Psoas muscle (tissue), 8 donors: Measurements from ENCODE around the gene KRTAP10-7. TPM values are rescaled to one million over a fixed set of nuclear protein-coding genes. Genes with fewer than 3 reads are reported as not detected.
"Not testable (repeated sequence)": the region's sequence is repeated elsewhere in the genome, so short reads cannot be mapped to it uniquely, and the experiment has no call there.

ENCODE experiments used
- ATAC-seq, 4 donors: fragments of 200-7000 bp; cut with Tn5 transposase; one replicate each; pipeline ENCODE4 v1.9.1; 2020; ENCODE audit warnings: moderate library complexity in 3 of 4, mild to moderate bottlenecking in 2 of 4
- DNase-seq, 2 donors: peaks; one replicate each; pipeline ENCODE4 v3.0.0-alpha.2; 2020
- H3K27ac ChIP-seq: fragments of 200-600 bp; one replicate; pipeline ENCODE4 v1.8.0; 2022
- H3K27me3 ChIP-seq, 3 donors: fragments of 200-600 bp in 1 of 3; one replicate each; pipeline versions ENCODE4 v1.6.1 to v1.8.0; 2013 to 2022; ENCODE audit warnings: low read length in 2 of 3, mild to moderate bottlenecking in 2 of 3, moderate library complexity in 1 of 3; ENCODE audit not compliant: insufficient read depth in 3 of 3
- H3K36me3 ChIP-seq, 2 donors: fragments of 200-600 bp in 1 of 2; one replicate each; pipeline versions ENCODE4 v1.6.1 to v1.8.0; 2013 to 2022; ENCODE audit warnings: low read depth in 1 of 2, mild to moderate bottlenecking in 1 of 2, moderate library complexity in 1 of 2; ENCODE audit not compliant: insufficient read depth in 1 of 2
- H3K4me1 ChIP-seq: fragments of 200-600 bp; one replicate; pipeline ENCODE4 v1.8.0; 2022
- H3K4me3 ChIP-seq: fragments of 200-600 bp; one replicate; pipeline ENCODE4 v1.8.0; 2022; ENCODE audit warnings: mild to moderate bottlenecking
- H3K9me3 ChIP-seq: fragments of 200-600 bp; one replicate; pipeline ENCODE4 v1.8.0; 2022
- WGBS, 3 donors: extraction: QIAGEN DNeasy Blood & Tissue Kit; methylation state at CpG; one replicate each; pipeline versions ENCODE4 v1.1.6 to v1.1.7; 2013; 5-methylcytosine and 5-hydroxymethylcytosine counted together
- intact Hi-C, 2 donors: fragments of 100-400 bp; cut with DNase I; formaldehyde crosslinking; loops; one replicate each; pipeline versions ENCODE4 v1.11.0 to v1.14.2; 2022
- polyA plus RNA-seq, 3 donors: library from polyadenylated mRNA; stranded (reverse); fragments of 200-250 nt; gene quantifications; one replicate each; pipeline ENCODE4 v1.2.3, GENCODE V29; 2013
- total RNA-seq, 4 donors: library from RNA; stranded (reverse); fragmentation: NEBNext Ultra II Directional in 2 of 4; extraction: Animal tissue kit (Norgen Biotek cat#: 25700) in 2 of 4; gene quantifications; one replicate each; pipeline versions ENCODE4 v1.2.1 to v1.2.4, GENCODE V29; 2021 to 2023
- TF ChIP-seq, protein P1 (sequence below): fragments of 200-600 bp; IDR thresholded peaks from one replicate; pipeline ENCODE4 v1.8.0; 2022; ENCODE audit warnings: antibody characterized with exemption
- donor health status: healthy with polysubstance abuse.
- donor health status: DM: no; HTN: no; CAD: no; lungs with moderate emphysema.
- donor health status: Bipolar disorder and iron deficiency.
- donor health status: healthy.
- donor health status: DM: yes; HTN: yes; CAD: no.
- donor health status: DM: no; HTN: no; CAD: no.
- donor health status: DM: no; HTN: no; CAD: no.
- donor health status: DM: yes; HTN: yes; CAD: no.

The KRTAP10-7 gene
- total and polyA plus RNA-seq, 7 donors = not detected

DNA sequence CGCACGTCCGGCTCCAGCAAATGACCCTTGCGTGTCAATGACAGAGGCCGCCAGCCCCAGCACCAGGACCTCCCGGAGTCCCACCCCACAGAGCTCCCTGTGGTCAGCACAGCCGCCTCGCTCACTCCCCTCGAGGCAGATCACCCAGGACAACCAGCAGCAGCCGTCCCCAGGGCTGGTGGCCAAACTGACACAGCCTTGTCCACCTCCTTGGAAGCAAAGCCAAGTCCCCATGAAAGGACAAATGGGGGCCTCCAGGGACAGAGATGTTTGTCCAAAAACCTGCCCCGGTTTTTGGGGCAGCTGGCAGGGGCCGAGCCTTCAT lies 38.9 kb downstream of the KRTAP10-7 start:
- Histone ChIP-seq H3K4me1 (no peaks in the 10 kb centered on the region), H3K36me3 (no peaks in the 10 kb centered on the region), H3K27ac (no peak overlapping the region), H3K9me3 (peaks cover under 1% of the 10 kb centered on the region), H3K27me3 (peaks cover 0 to 28% (median 16%) of the 10 kb centered on the region in 3 donors), H3K4me3 (no peak overlapping the region)
- ATAC-seq (no peak), DNase-seq (no peak)
- intact Hi-C loops = no loop called here
- TF ChIP-seq, protein P1, sequence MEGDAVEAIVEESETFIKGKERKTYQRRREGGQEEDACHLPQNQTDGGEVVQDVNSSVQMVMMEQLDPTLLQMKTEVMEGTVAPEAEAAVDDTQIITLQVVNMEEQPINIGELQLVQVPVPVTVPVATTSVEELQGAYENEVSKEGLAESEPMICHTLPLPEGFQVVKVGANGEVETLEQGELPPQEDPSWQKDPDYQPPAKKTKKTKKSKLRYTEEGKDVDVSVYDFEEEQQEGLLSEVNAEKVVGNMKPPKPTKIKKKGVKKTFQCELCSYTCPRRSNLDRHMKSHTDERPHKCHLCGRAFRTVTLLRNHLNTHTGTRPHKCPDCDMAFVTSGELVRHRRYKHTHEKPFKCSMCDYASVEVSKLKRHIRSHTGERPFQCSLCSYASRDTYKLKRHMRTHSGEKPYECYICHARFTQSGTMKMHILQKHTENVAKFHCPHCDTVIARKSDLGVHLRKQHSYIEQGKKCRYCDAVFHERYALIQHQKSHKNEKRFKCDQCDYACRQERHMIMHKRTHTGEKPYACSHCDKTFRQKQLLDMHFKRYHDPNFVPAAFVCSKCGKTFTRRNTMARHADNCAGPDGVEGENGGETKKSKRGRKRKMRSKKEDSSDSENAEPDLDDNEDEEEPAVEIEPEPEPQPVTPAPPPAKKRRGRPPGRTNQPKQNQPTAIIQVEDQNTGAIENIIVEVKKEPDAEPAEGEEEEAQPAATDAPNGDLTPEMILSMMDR = no peak
- WGBS, 3 donors = 49 to 57% (median 55%) methylated on average over 12 of the region's 12 CpGs

DNA sequence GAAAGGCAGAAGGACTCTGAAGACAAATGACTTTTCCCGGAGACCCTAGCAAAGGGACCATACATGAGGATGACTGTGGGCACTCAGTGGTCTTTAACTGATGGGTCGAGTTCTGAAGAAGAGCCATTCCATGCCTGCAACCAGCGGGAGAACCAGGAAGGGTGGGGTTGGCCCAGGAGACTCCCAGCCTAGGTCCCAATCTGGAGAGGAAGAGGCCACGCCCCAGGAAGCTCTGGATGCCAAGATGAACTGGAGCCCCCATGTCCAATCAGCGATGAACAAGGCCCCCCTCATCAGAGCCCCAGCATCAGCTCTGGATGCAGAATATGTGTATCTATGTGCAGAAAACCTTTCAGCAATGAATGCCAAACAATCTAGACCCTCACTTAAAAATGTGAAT lies 40.4 kb downstream of the KRTAP10-7 start:
- intact Hi-C loops = no loop called here
- ATAC-seq (no peak), DNase-seq (no peak)
- no peak overlapping the region for H3K4me3 ChIP-seq
- peaks cover 0 to 33% (median 16%) of the 10 kb centered on the region in 3 donors for H3K27me3 ChIP-seq
- no peak overlapping the region for H3K27ac ChIP-seq
- no peaks in the 10 kb centered on the region for H3K36me3 ChIP-seq
- H3K9me3 ChIP-seq = peaks cover 3% of the 10 kb centered on the region
- WGBS, 3 donors = 79 to 84% (median 82%) methylated on average over 5 of the region's 5 CpGs
- TF ChIP-seq, protein P1 = no peak
- no peaks in the 10 kb centered on the region for H3K4me1 ChIP-seq

DNA sequence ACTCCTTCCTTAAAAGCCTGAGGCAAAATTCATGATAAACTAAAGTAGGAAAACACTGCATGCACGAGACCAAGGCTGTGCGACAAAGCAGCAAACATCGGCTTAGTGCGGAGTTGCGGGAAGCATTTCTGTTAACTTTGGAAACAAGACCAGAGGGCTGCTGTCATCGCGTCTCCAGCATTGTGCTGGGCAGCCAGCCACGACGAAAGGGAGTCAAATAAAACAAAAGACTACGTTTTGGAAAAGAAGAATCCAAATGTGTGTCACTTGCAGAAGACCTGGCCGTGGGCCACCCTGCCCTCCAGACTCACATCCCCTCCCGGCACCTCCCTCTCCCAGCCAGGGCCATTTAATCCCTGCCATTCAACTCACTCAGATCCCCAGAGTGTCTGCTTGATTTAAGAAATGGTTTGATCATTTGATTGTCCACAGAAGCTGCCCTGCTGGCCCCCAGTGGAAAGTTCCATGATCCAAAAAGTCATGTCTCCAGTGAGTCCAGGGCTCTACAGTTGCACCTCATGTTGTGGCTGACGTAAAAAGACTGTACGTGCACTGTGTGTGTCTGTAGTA lies 43.4 kb downstream of the KRTAP10-7 start:
- Histone ChIP-seq H3K4me3 (no peak overlapping the region), H3K27me3 (peaks cover 0 to 44% (median 15%) of the 10 kb centered on the region in 3 donors), H3K4me1 (no peaks in the 10 kb centered on the region), H3K9me3 (peaks cover 3% of the 10 kb centered on the region), H3K27ac (no peak overlapping the region), H3K36me3 (no peaks in the 10 kb centered on the region)
- DNase-seq = no peak
- TF ChIP-seq, protein P1 = no peak
- no peak for ATAC-seq
- intact Hi-C loops = no loop called here
- 43 to 70% (median 63%) methylated on average over 14 of the region's 14 CpGs for WGBS, 3 donors

DNA sequence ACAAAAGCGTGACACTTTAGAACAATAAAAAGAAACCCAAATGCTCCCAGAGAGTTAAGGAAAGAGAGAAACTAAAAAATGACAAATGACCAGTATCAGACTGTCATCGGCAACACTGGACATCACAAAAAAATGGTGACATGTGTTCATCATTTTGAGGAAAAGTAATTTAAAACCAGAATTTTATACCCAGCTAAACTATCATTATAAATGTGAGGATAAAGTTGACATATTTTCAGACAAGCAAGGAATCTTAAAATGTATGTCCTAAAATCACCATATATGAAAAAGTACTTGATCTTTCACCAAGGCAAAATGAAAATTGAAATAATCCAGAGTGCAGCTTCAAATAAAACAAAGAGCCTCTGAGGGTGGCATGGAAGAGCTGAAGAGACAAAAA lies 44.5 kb downstream of the KRTAP10-7 start:
- Histone ChIP-seq H3K9me3 (peaks cover 3% of the 10 kb centered on the region), H3K4me1 (no peaks in the 10 kb centered on the region), H3K4me3 (no peak overlapping the region), H3K36me3 (no peaks in the 10 kb centered on the region), H3K27ac (no peak overlapping the region), H3K27me3 (peaks cover 0 to 42% (median 14%) of the 10 kb centered on the region in 3 donors)
- DNase-seq = no peak
- TF ChIP-seq, protein P1 = no peak
- WGBS, 3 donors = 47 to 48% (median 48%) methylated on average over 2 of the region's 2 CpGs
- intact Hi-C loops = no loop called here
- no peak for ATAC-seq

DNA sequence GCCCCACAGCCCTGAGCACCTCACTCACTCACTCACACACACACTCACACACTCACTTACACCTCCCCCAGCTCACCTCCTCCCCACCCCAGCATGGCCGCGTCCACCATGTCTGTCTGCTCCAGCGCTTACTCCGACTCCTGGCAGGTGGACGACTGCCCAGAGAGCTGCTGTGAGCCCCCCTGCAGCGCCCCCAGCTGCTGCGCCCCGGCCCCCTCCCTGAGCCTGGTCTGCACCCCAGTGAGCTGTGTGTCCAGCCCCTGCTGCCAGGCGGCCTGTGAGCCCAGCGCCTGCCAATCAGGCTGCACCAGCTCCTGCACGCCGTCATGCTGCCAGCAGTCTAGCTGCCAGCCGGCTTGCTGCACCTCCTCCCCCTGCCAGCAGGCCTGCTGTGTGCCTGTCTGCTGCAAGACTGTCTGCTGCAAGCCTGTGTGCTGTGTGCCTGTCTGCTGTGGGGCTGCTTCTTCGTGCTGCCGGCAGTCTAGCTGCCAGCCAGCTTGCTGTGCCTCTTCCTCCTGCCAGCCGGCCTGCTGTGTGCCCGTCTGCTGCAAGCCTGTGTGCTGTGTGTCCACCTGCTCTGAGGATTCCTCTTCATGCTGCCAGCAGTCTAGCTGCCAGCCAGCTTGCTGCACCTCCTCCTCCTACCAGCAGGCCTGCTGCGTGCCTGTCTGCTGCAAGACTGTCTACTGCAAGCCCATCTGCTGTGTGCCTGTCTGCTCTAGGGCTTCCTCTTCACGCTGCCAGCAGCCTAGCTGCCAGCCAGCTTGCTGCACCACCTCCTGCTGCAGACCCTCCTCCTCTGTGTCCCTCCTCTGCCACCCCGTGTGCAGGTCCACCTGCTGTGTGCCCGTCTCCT lies 46.2 kb downstream of the KRTAP10-7 start, which contains the start of gene KRTAP10-11:
Gene KRTAP10-11 (plus strand): TSS at position 49 of the 856 bp plus-strand sequence. CDS start 45 bp downstream, at position 94.
- intact Hi-C loops, H3K9me3 ChIP-seq, H3K4me3 ChIP-seq, H3K4me1 ChIP-seq, H3K36me3 ChIP-seq, DNase-seq, ATAC-seq, H3K27ac ChIP-seq: not testable (repeated sequence)
- peaks cover 0 to 43% (median 6%) of the 10 kb centered on the region in 3 donors for H3K27me3 ChIP-seq
- 35 to 44% (median 38%) methylated on average over 21 of the region's 21 CpGs for WGBS, 3 donors
